AG20443 (cell line): ENCODE results near the gene FOXJ1.

Experiments
- DNase-seq: peaks from one replicate; pipeline ENCODE4 v3.0.0; 2012; ENCODE audit warnings: low spot score, mixed read lengths

Gene FOXJ1

DNA sequence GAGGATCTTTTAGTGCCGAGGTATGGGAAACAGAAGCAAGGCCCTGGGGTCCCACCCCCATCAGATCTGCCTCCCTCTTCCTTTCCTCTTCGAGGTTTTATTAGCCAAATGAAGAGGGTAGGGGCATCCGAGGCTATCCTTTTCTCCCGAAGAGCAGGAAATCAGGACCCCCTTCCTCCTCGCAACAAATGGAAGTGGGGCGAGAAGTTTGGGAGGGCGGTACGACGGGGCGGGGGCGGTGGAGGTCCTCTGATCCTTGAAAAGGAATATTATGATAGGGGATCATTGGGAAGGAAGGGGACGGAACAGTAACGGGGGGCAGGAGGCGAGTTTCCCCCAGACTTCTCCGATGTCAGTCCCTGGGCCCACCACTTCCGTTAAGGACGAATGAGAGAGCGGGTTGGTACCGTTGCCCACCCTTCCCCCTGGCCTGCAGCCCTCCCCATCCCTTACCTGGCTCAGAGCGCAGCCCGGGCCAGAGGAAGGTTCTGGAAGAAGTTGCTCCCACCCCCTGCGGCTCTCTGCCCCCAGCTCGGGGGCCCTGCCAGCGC, 309 bp downstream of the FOXJ1 start:
- DNase-seq: no peak

GRCh38 chr17:76139801-76140660, 1.0 kb downstream of the FOXJ1 start:
- peak; percentile 42 for DNase-seq

DNA sequence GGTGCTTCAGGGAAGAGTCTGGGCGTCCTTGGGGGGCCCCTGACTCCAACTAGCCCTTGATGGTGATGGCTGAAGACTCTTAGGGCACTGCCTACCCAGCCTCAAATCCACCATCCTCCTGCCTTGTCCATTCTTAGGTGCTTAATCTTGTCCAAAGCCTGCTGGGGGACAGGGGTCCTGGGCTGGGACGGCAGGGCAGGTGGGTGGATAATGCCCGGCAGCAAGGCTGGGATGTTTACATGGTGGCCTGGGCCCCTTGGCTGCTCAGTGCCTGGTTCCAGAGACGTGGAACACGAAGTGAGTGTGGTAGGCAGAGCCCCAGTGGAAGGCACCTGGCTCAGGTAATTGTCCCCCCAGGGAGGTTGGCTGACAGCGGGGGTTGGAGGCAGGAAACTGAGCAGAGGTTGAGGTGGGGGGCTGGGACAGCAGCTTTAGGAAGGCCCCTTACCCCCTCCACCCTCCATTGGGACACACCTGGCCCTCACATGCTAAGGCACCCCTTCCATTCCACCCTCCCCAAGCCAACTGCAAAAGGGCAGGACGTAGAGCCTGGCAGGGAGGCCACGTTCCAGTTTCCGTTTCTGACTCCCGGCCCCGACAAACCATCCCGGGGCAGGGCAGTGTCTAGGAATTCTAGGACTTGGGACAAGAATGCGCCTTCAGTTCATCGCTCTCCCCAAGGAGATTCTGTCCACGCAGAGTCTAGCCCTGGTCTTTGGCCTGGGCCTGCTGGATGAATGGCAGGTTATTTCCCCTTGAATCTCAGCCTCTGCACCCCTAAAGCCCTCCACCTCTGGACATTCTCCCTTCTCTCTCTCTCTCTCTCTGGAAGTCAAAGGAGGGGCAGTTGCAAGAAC, 1.9 kb downstream of the FOXJ1 start:
- DNase-seq: no peak

DNA sequence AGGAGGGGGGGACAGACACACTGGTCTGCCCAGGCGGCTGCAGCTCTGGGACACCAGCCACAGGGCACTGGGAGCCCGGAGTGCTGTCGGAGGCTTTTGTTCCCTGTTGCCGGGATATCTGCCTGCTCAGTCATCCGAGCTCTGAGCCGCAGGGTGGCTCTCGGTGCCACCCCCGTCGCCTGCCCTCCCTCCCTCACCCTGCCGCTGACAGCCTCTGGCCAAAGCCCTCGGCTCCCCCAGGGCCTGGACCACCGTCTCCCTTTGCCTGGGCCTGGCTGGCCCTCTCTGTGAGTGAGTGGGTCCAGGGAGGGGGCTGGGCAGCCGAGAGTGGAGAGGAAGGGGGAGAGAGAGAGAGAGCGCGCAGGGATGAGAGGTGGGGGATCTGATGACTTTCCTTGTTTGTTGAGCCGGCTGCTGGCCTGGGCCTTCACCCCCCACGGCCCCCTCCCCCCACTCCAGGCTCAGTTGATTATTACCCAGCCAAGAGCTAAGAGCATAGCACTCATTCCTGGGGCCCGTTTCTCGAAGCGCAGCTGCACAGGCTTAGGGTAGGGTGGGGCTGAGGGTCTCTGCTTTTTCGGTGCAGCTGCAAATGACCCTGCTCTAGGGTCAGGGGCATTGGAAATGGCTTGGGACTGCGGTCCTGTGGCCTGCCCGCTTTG, 2.7 kb downstream of the FOXJ1 start:
- DNase-seq: no peak

DNA sequence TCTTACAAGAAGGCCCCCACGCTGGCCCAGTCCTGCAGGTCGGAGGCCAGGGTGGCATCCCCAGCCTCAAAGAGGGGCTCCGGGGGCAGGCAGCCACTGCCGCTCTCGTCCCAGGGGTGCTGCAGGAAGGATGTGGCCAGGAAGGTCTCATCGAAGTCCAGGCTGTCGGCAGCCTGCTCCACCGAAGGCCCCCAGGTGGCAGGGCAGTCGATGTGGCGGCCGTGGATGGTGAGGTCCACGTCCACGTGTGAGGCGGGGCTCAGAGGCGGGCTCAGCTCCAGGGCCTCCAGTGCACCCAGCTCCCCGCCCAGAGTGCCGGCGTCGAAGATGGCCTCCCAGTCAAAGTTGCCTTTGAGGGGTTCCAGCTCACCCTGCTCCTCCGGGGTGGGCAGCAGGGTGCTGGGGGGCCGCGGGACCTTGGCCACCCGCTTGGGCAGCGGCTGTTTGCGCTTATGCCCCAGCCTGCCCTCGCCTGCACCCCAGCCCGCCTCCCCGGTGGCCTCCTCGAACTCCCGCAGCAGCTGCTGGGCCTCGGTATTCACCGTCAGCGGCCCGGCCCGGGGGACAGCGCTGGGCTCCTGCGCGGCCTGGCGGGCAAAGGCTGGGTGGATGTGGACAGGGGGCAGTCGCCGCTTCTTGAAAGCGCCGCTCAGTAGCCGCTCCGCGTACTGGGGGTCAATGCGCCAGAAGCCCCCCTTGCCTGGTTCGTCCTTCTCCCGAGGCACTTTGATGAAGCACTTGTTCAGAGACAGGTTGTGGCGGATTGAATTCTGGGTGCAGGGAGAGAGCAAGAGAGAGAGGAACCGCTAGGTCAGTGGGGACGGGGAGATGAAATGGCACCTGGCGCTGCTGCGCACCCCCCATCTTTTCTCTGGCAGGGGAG, 3.5 kb downstream of the FOXJ1 start:
- DNase-seq: no peak

DNA sequence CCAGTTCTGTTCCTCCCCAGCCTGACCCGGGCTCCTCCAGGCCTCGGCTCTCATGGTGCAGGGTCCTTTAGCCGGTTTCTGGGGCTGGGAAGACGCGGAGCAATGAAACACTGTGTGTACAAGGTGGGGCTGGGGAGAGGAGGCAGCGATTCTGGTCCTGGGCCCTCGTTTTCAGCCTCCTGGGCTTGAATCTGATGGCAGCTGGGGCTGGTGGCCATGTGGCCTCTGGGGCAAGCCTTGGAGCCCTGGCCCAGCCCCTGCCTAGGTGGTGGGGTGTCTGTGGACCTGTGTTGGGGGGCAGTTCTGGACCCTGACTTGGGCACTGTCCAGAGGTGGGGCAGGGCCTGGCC, 4.1 kb downstream of the FOXJ1 start:
- DNase-seq: no peak

DNA sequence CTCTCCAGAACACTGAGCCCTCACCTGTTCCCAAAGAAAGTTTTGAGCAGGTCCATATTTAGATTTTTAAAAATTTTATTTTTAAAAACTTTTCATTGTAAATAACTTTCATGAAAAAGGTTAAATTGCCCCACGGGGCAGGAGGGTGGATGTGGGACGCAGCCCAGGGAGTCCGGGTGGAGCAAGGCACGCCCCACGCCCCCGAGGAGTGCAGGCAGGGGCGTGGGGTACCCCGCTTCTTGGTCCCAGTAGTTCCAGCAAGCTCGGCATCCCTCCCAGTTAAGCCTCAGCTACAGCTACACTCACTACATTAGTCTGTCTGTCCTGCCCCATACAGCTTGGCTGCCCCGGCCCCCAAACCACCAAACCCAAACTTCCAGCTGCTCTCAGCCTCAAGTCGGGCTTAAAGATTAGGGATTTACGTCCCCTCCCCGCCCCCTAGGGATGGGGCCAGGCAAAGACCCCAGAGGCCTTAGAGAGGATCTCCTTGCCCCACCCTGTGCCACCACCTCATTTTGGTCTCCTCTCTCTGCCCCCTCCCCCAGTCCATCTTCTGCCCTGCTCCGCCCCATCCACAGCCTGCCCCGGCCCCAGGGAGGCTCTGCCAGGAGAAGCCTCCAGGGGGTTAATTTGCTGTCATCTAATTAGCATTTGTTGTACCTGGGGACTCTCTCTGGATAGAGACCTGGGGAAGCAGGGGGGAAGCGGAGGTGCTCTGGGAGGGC, 4.6 kb downstream of the FOXJ1 start:
- no peak for DNase-seq

DNA sequence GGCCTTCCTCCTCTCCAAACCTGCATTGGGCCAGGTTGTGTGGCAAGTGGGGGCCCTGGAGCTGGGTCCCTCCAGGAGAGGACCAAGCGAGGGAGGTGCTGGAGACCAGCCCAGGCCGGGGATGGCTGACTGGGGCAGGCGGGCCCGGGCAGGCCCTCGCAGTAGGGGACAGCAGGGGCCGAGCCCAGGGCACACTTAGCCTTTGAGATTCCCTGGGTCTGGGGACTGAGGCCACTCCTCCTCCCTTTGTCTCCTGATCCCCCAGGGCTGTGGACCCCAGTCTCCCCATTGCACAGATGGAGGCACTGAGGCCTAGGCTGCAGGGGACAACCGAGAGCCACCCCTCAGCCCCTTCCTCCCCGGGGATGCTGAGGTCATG, 5.2 kb downstream of the FOXJ1 start:
- no peak for DNase-seq

GRCh38 chr17:76134911-76135809, 5.9 kb downstream of the FOXJ1 start:
- DNase-seq: no peak

- no peak for DNase-seq
Measured at GRCh38 chr17:76132574-76133338, 8.3 kb downstream of the FOXJ1 start.

- DNase-seq: no peak
Measured at GRCh38 chr17:76131692-76132573, 9.1 kb downstream of the FOXJ1 start.

DNA sequence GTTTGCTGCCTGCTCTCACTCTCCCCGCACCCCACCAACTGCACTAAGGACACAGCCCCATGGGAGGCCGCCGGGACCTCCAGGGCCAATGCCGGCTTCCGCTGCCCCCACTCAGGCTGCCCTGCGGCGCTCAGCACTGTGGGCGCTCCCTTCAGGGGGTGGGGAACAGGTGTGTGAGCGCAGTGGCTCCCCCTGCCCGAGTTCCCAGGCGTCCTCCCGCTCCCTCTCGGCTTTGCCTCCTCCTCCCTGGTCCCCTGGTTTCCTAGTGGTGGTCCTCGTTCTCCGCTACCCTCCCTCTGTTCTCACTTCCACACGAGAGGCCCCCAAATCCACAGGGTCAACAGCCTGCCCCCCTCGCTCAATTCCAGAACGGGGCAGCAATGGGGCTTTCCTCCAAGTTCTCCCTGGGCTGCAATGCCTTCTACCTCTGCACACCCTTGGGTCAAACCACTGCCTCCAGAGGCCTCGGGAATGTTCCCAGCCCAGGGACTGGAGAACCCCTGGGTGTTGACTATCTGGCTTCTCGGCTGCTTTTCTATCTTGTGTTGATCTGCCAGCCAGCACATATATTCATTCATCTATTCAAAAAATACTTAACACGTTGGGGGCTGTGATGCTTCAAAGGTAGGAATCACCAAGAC, 9.9 kb downstream of the FOXJ1 start:
- DNase-seq: no peak

DNA sequence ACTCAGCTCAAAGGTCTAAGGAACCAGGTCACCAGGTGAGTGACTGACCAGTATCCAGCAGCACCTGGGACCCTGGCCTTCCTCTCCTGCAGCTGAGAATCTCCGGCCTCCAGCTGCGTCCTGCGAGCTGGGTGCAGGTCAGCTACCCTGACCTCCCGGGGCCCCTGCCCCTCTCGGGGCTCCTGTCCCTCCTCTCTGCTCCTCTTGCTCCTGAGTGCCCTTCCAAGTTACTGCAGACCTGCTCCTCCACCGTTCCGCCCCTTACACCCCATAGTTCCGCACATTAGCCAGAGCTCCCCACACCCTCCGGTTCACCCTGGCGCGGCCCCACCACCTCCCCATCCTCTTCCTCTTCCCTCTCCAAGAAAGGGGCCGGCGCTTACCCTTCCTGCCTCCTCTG, 10.6 kb downstream of the FOXJ1 start:
- no peak for DNase-seq

DNA sequence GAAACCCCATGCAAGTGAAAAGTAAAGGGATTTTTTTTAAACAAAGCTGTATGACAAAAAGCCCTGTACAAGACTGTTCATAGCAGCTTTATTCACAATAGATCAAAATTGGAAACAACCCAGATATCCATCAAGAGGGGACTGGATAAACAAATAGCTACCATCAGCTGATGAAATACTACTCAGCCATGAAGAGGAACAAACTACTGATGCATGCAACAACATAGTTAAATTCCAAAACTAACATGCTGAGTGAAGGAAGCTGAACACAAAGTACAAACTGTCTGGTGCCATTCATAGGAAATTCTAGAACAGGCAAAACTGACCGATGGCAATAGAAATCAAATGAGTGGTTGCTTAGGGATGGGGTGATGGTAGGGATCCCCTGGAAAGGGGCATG, 15.1 kb downstream of the FOXJ1 start:
- DNase-seq: no peak

DNA sequence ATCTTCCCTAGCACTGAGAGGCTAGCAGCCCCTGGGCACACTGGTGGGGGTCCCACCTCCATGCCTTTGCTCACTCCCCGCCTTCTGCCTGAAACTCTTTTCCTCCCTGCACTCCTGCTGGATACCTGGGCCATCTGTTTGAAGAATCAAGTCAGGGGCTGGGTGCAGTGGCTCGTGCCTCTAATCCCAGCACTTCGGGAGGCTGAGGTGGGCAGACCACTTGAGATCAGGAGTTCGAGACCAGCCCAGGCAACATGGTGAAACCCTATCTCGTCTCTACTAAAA, 15.7 kb downstream of the FOXJ1 start:
- DNase-seq: no peak

DNA sequence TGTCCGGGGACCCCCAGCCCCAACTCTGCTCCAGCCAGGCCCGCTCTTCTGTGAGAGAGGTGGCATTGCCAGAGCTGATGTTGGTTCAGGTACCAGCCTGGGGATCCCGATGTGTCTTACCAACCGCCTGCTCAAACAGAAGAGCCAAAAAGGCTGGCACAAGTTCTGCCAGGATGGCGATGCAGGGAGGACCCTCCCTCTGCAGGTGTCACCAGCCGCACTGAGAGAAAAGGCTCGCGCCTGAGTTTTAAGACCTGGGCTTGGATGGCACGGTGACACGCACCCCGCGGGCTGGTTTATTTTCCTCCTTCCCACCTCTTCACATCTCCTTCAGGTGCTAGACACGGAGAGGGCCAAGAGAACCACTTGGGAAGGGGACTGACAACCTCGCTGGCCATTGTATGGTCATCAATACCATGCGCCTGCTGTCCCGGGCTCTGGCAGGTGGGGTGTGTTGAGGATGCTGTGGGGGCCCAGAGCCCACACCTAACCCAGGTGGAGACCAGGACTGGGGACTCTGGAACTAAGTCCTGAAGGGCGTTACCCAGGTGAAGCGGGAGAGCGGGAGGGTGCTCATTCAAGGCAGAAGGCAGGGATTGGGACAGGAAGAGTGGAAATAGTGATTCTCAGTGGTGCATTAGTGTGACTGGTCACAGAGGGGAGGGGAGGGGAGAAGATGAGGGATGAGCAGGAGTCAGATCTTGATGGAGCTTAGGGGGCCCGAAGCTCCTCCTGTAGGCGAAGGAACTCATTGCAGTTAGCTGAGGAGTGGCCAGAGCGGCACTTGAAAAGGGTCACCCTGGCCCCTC, 16.3 kb downstream of the FOXJ1 start:
- no peak for DNase-seq
